ENCODE results near the gene EML1. TPM values are rescaled to one million over a fixed set of nuclear protein-coding genes. Genes with fewer than 3 reads are reported as not detected.

EML1 gene
- total RNA-seq, 1 donor from 2014 or later, result 28.3 TPM

GRCh38 chr14:99975190-99975589, 182.0 kb downstream of the EML1 start:
- H3K27ac ChIP-seq, result no peak overlapping the region
- DNase-seq (ENCODE audit: low spot score in 2 of 2), result no peak
- no peaks in the 10 kb centered on the region for H3K36me3 ChIP-seq
- no peaks in the 10 kb centered on the region for H3K4me1 ChIP-seq
- peaks cover 0 to 7% of the 10 kb centered on the region in 2 donors for H3K9me3 ChIP-seq
- intact Hi-C loops (cut with DNase I), result no loop called here
- no peak overlapping the region for H3K4me3 ChIP-seq
- TF ChIP-seq CTCF (IDR thresholded peaks at IDR 0.05), result no peak
- no peaks in the 10 kb centered on the region for H3K27me3 ChIP-seq

GRCh38 chr14:99976021-99976420, 182.8 kb downstream of the EML1 start:
- TF ChIP-seq CTCF (IDR thresholded peaks at IDR 0.05), result no peak

GRCh38 chr14:99976681-99977080, 183.5 kb downstream of the EML1 start:
- H3K27me3 ChIP-seq, result no peaks in the 10 kb centered on the region
- no peaks in the 10 kb centered on the region for H3K36me3 ChIP-seq
- intact Hi-C loops (cut with DNase I), result no loop called here
- no peak overlapping the region for H3K27ac ChIP-seq
- no peaks in the 10 kb centered on the region for H3K4me1 ChIP-seq
- no peak for DNase-seq (ENCODE audit: low spot score in 2 of 2)
- H3K4me3 ChIP-seq, result no peak overlapping the region
- H3K9me3 ChIP-seq, result peaks cover 0 to 7% of the 10 kb centered on the region in 2 donors
- no peak for TF ChIP-seq CTCF (IDR thresholded peaks at IDR 0.05)

More at GRCh38 chr14:99976021-99976420, 182.8 kb downstream of the EML1 start:
- H3K4me1 ChIP-seq, result no peaks in the 10 kb centered on the region
- intact Hi-C loops (cut with DNase I), result no loop called here
- H3K27ac ChIP-seq, result no peak overlapping the region
- H3K9me3 ChIP-seq, result peaks cover 0 to 7% of the 10 kb centered on the region in 2 donors
- no peak overlapping the region for H3K4me3 ChIP-seq
- no peaks in the 10 kb centered on the region for H3K27me3 ChIP-seq
- H3K36me3 ChIP-seq, result no peaks in the 10 kb centered on the region
- no peak for DNase-seq (ENCODE audit: low spot score in 2 of 2)

GRCh38 chr14:99980299-99980698, 187.1 kb downstream of the EML1 start:
- DNase-seq (ENCODE audit: low spot score in 2 of 2), result no peak
- intact Hi-C loops (cut with DNase I), result loop anchor here (5.0 kb wide), 2 partner anchors 52 to 397 kb away; partner anchors contain the start of gene WDR25
- H3K27me3 ChIP-seq, result no peaks in the 10 kb centered on the region
- no peak overlapping the region for H3K4me3 ChIP-seq
- TF ChIP-seq CTCF (IDR thresholded peaks at IDR 0.05), result no peak
- H3K36me3 ChIP-seq, result no peaks in the 10 kb centered on the region
- no peaks in the 10 kb centered on the region for H3K4me1 ChIP-seq
- peaks cover 0 to 2% of the 10 kb centered on the region in 2 donors for H3K9me3 ChIP-seq
- no peak overlapping the region for H3K27ac ChIP-seq

- intact Hi-C loops (cut with DNase I), result loop anchor here (1.0 to 5.0 kb wide), 4 partner anchors 50 to 395 kb away; partner anchors contain the start of gene WDR25
- no peaks in the 10 kb centered on the region for H3K36me3 ChIP-seq
- H3K27me3 ChIP-seq, result no peaks in the 10 kb centered on the region
- no peaks in the 10 kb centered on the region for H3K4me1 ChIP-seq
- no peak for DNase-seq (ENCODE audit: low spot score in 2 of 2)
- no peak for TF ChIP-seq CTCF (IDR thresholded peaks at IDR 0.05)
- H3K9me3 ChIP-seq, result no peaks in the 10 kb centered on the region
- no peak overlapping the region for H3K27ac ChIP-seq
- H3K4me3 ChIP-seq, result no peak overlapping the region
Observed at GRCh38 chr14:99981806-99982205, 188.6 kb downstream of the EML1 start.

All from ascending aorta (tissue), 2 donors.